Upper lobe of left lung (tissue), 6 donors: ENCODE data around the gene PCGF1. TPM values are rescaled to one million over a fixed set of nuclear protein-coding genes. Genes with fewer than 3 reads are reported as not detected.
A peak's percentile ranks its signal among the peaks of the same experiment; 100 is the strongest.

ENCODE experiments used
- ATAC-seq, 2 donors: fragments of 200-7000 bp; cut with Tn5 transposase; one replicate each; pipeline ENCODE4 v1.9.1; 2022; ENCODE audit warnings: mild to moderate bottlenecking in 2 of 2, moderate library complexity in 2 of 2; ENCODE audit not compliant: low FRiP score in 2 of 2
- DNase-seq, 2 donors: peaks; one replicate each; pipeline ENCODE4 v3.0.0-alpha.2; 2019 to 2020
- H3K27ac ChIP-seq, 4 donors: fragments of 200-600 bp; sonication (generic); one replicate each; pipeline ENCODE4 v1.5.1; 2016 to 2019
- H3K27me3 ChIP-seq, 4 donors: fragments of 200-600 bp; sonication (generic); one replicate each; pipeline ENCODE4 v1.5.1; 2017 to 2019
- H3K36me3 ChIP-seq, 4 donors: fragments of 200-600 bp; sonication (generic); one replicate each; pipeline ENCODE4 v1.5.1; 2016 to 2019
- H3K4me1 ChIP-seq, 4 donors: fragments of 200-600 bp; sonication (generic); one replicate each; pipeline ENCODE4 v1.5.1; 2018 to 2019
- H3K4me3 ChIP-seq, 4 donors: fragments of 200-600 bp; sonication (generic); one replicate each; pipeline ENCODE4 v1.5.1; 2017 to 2019; ENCODE audit warnings: mild to moderate bottlenecking in 2 of 4, moderate library complexity in 1 of 4
- H3K9me3 ChIP-seq, 4 donors: fragments of 200-600 bp; sonication (generic); one replicate each; pipeline ENCODE4 v1.5.1; 2018 to 2019
- CTCF ChIP-seq, 6 experiments: fragments of 450-650 bp in 4 of 6; fragments of 200-600 bp in 2 of 6; sonication (generic) in 2 of 6; IDR thresholded peaks; one replicate each; pipeline ENCODE4 v1.5.1; 2016 to 2019; ENCODE audit warnings: antibody characterized with exemption in 6 of 6
- EP300 ChIP-seq, 4 donors: sonication (generic); formaldehyde crosslinking; IDR thresholded peaks; one replicate each; pipeline ENCODE4 v1.5.1; 2017; ENCODE audit warnings: antibody characterized with exemption in 4 of 4, control low read depth in 2 of 4
- POLR2A ChIP-seq, 4 donors: fragments of 450-650 bp; IDR thresholded peaks; one replicate each; pipeline ENCODE4 v1.5.1; 2016 to 2017; ENCODE audit warnings: antibody characterized with exemption in 4 of 4, mild to moderate bottlenecking in 2 of 4
- POLR2AphosphoS5 ChIP-seq, 2 donors: sonication (generic); formaldehyde crosslinking; IDR thresholded peaks; one replicate each; pipeline ENCODE4 v1.5.1; 2017; ENCODE audit warnings: antibody characterized with exemption in 2 of 2
- WGBS, 2 donors: methylation state at CpG; one replicate each; pipeline ENCODE4 v1.1.5; 2017 to 2018; 5-methylcytosine and 5-hydroxymethylcytosine counted together
- total RNA-seq, 6 donors: library from RNA; depleted of rRNA in 4 of 6; stranded (reverse); fragments of >200 nt in 4 of 6; gene quantifications; one replicate each; pipeline versions ENCODE4 v1.1.0 to v1.2.1, GENCODE V29; 2016 to 2021
- donor health status: DM: no; HTN: no; CAD: no; lungs with moderate emphysema.
- donor health status: DM: no; HTN: yes; CAD: no; lungs with severe emphysema.

Gene PCGF1
- total RNA-seq, 6 donors from 2014 or later, result 15.4 to 43.2 (median 34.6) TPM

GRCh38 chr2:74502720-74503505 lies 4.6 kb downstream of the PCGF1 start:
- Histone ChIP-seq H3K27ac (peak overlapping the region; percentile 64 to 90 (median 82)), H3K27me3 (peaks cover 0 to 33% (median 4%) of the 10 kb centered on the region in 4 donors), H3K9me3 (no peaks in the 10 kb centered on the region), H3K4me3 (peak overlapping the region; percentile 54 to 76 (median 66)), H3K4me1 (peaks cover 47 to 78% (median 60%) of the 10 kb centered on the region in 4 donors), H3K36me3 (peaks cover 0 to 22% (median 6%) of the 10 kb centered on the region in 4 donors)
- 0 to 1% methylated on average over 22 to 39 of the region's 67 CpGs for WGBS, 2 donors
- ATAC-seq (peak; percentile 74 to 87), DNase-seq (peak; percentile 93)
- peak in 3 of 6 experiments; percentile 12 to 33 (median 19) for TF ChIP-seq CTCF (IDR thresholded peaks at IDR 0.05)
- TF ChIP-seq EP300 (IDR thresholded peaks at IDR 0.05), result no peak
- peak; percentile 45 to 86 for TF ChIP-seq POLR2AphosphoS5 (IDR thresholded peaks at IDR 0.05)
- peak in 3 of 4 donors; percentile 72 to 81 (median 74) for TF ChIP-seq POLR2A (IDR thresholded peaks at IDR 0.05)

GRCh38 chr2:74502147-74502719 lies 5.3 kb downstream of the PCGF1 start:
- Histone ChIP-seq H3K9me3 (no peaks in the 10 kb centered on the region), H3K27ac (peak overlapping the region; percentile 64 to 90 (median 82)), H3K4me1 (peaks cover 51 to 83% (median 65%) of the 10 kb centered on the region in 4 donors), H3K27me3 (peaks cover 0 to 38% (median 4%) of the 10 kb centered on the region in 4 donors), H3K4me3 (peak overlapping the region; percentile 54 to 76 (median 66)), H3K36me3 (peaks cover 0 to 22% (median 6%) of the 10 kb centered on the region in 4 donors)
- WGBS, 2 donors, result 17 to 20% methylated on average over 27 to 31 of the region's 32 CpGs
- peak in 1 of 2 donors; percentile 17 for ATAC-seq
- TF ChIP-seq EP300 (IDR thresholded peaks at IDR 0.05) (no peak), POLR2AphosphoS5 (IDR thresholded peaks at IDR 0.05) (no peak), POLR2A (IDR thresholded peaks at IDR 0.05) (no peak), CTCF (IDR thresholded peaks at IDR 0.05) (no peak)
- DNase-seq, result peak in 1 of 2 donors; percentile 79

GRCh38 chr2:74501335-74502071 lies 6.0 kb downstream of the PCGF1 start:
- TF ChIP-seq CTCF (IDR thresholded peaks at IDR 0.05) (no peak), EP300 (IDR thresholded peaks at IDR 0.05) (no peak), POLR2AphosphoS5 (IDR thresholded peaks at IDR 0.05) (no peak), POLR2A (IDR thresholded peaks at IDR 0.05) (no peak)
- DNase-seq (peak in 1 of 2 donors; percentile 46), ATAC-seq (no peak)
- WGBS, 2 donors, result 84 to 85% methylated on average over 18 of the region's 18 CpGs
- no peaks in the 10 kb centered on the region for H3K9me3 ChIP-seq
- H3K27ac ChIP-seq, result no peak overlapping the region
- H3K4me3 ChIP-seq, result peak overlapping the region in 1 of 4 donors; percentile 74
- H3K27me3 ChIP-seq, result peaks cover 0 to 38% (median 4%) of the 10 kb centered on the region in 4 donors
- H3K36me3 ChIP-seq, result peaks cover 0 to 22% (median 6%) of the 10 kb centered on the region in 4 donors
- H3K4me1 ChIP-seq, result peaks cover 47 to 78% (median 61%) of the 10 kb centered on the region in 4 donors

GRCh38 chr2:74500578-74500946 lies 6.9 kb downstream of the PCGF1 start:
- Histone ChIP-seq H3K9me3 (no peaks in the 10 kb centered on the region), H3K27me3 (peaks cover 0 to 38% (median 4%) of the 10 kb centered on the region in 4 donors), H3K4me1 (peaks cover 37 to 68% (median 51%) of the 10 kb centered on the region in 4 donors), H3K4me3 (no peak overlapping the region), H3K27ac (no peak overlapping the region), H3K36me3 (peaks cover 0 to 14% (median 6%) of the 10 kb centered on the region in 4 donors)
- ATAC-seq, result no peak
- no peak for DNase-seq
- TF ChIP-seq POLR2AphosphoS5 (IDR thresholded peaks at IDR 0.05), result no peak
- TF ChIP-seq POLR2A (IDR thresholded peaks at IDR 0.05), result no peak
